Measurements from ENCODE around the gene OR6C2.
"Not testable (repeated sequence)": the region's sequence is repeated elsewhere in the genome, so short reads cannot be mapped to it uniquely, and the experiment has no call there.

Gene OR6C2

DNA sequence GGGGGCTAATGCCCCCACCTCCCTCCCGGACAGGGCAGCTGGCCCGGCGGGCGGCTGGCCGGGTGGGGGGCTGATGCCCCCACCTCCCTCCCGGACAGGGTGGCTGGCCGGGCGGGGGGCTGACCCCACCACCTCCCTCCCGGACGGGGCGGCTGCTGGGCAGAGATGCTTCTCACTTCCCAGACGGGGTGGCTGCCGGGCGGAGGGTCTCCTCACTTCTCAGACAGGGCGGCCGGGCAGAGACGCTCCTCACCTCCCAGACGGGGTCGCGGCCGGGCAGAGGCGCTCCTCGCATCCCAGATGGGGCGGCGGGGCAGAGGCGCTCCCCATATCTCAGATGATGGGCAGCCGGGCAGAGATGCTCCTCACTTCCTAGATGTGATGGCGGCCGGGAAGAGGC is 35.3 kb downstream of the OR6C2 start:
- DNase-seq: not testable (repeated sequence)

DNA sequence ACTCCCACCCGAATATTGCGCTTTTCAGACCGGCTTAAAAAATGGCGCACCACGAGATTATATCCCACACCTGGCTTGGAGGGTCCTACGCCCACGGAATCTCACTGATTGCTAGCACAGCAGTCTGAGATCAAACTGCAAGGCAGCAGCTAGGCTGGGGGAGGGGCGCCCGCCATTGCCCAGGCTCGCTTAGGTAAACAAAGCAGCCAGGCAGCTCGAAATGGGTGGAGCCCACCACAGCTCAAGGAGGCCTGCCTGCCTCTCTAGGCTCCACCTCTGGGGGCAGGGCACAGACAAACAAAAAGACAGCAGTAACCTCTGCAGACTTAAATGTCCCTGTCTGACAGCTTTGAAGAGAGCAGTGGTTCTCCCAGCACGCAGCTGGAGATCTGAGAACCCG is 40.4 kb downstream of the OR6C2 start:
- DNase-seq: not testable (repeated sequence)

DNA sequence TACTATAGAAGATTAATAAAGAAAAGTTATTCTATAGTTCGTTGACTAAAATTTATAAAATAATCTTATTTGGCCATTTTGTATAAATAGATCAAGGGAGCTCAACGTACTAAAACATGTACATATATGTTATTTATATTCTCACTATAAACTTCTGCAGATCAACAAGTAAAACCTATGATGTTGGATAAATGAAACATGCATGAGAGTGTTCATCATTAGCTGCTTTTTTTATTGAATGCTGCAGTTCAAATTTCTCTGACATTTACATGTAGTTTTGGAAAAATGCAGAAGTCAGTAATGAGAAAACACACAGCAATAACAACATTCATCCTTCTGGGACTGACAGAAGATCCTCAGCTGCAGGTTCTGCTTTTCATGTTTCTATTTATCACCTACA is 48.2 kb downstream of the OR6C2 start, which contains the start of gene OR6C68:
OR6C68 (plus strand) TSS at position 301 of the 400 bp plus-strand sequence; CDS start at position 301, 0 bp downstream.
- DNase-seq: no peak

DNA sequence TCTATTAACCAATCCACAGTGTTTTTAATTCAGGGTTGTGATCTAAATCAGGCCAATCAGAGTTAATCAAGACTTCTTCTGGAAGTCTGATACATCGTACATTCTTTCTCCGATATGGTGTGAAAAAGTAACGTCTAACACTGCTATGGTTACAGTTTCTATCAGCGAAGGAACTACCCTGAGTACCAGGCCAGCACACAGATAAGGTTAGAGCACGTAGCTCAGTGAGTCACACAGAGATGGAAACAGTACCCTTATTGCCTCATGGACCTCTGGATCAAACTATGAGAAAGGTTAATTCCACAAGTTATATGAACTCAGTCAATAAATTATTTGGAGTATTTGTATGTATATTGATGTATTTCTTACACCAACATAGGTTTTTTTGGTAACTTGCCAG is 51.6 kb downstream of the OR6C2 start:
- DNase-seq: no peak

DNA sequence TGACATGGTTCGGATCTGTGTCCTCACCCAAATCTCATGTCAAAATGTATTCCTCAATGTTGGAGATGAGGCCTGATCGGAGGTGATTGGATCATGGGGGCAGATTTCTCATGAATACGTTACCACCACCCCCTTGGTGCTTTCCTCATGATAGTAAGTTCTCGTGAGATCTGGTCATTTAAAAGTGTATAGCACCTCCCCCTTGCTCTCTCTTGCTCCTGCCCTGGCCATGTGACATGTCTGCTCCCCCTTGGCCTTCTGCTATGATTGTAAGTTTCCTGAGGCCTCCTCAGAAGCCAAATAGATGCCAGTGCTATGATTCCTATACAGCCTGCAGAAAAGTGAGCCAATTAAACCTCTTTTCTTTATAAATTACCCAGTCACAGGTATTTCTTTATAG is 55.4 kb downstream of the OR6C2 start:
- no peak for DNase-seq

DNA sequence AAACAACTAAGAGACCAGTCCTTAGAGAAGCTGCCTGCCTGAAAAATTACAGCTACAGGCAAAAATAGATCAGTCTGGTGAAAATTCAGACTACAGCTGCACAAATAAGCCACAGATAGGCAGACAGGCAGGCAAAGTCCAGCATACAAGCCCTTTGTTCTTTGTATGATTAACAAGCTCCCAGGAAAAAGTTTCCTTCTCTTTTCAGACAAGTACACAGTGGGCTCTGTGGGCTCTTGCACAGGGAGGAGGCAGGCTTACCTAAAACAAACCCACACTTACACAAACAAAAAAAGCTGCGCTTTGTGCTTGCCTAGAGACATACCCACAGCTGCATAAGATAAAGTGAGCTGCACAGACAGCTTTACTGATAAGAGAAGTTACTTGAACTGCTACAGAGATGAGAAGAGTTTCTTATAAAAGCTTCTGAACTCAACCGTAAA is 56.0 kb downstream of the OR6C2 start:
- no peak for DNase-seq

DNA sequence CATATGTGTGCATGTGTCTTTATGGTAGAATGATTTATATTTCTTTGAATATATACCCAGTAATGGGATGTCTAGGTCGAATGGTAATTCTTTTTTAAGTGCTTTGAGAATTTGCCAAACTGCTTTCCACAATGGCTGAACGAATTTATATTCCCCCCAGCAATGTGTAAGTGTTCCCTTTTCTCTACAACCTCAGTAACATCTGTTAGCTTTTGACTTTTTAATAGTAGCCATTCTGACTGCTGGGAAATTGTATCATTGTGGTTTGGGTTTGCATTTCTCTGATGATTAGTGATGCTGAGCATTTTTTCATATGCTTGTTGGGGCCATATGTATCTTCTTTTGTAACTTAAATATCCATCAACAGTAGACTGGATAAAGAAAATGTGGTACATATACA is 57.7 kb downstream of the OR6C2 start:
- DNase-seq: no peak
